GM21526 (cell line): Measurements from ENCODE around the gene RASGRF1.

ENCODE experiments used
- ATAC-seq: cut with Tn5 transposase; IDR thresholded peaks from one replicate; pipeline ENCODE4 v1.9.1; 2021; ENCODE audit warnings: moderate library complexity; ENCODE audit not compliant: unreplicated experiment, low FRiP score

The RASGRF1 gene

DNA sequence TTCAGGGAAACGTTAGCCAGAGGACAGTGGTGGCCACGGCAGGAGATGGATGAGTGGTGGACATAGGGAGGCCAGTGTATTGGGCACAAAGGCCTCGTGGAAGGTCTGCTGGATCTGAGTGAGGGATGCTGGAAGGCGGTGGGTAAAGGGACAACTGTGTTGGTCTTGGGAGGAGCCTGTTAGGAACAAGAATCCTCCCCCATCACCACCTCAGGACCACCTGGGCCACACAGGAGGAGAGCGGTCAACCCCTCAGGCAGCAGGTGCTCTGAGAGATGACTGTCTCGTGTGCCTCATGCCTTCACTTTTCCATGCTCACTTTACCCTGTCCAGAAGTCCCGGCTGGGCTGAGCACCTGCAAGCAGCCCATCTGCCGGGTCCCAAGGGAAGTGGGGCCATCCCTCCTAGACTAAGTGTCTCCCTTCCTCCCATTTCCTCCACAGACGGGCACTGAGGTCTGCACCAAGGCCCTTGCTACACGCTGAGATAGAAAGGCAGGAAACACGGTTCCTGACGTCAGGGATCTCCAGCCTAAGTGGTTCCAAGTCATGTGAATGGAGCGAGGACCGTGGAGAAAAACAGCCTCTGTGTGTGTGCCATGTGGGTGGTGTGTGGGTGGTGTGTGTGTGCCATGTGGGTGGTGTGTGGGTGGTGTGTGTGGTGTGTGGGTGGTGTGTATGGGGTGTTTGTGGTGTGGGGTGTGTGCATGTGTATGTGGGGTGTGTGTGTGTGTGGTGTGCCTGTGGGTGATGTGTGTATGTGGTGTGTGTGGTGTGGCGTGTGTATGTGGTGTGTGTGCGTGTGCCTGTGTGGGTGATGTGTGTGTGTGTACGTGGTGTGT lies 97.9 kb downstream of the RASGRF1 start:
- ATAC-seq = no peak

DNA sequence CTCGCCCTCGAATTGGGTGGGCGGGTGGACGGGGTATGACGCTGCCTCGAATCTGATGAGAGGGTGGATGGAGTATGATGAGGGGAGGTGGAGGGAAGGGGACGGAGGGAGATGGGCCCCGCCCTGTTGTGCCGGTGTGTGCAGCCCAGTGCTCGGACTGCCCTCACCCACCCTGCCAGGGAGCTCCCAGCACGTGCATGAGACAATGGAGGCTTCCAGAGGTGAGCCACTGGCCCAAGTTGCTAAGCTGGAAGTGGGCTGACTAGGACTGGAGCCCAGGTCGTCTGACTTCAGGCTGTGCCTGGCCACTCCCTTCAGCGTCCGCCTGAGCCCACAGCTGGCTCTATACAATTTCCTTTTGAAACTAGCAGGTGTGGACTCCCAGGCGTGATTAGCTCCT lies 98.7 kb downstream of the RASGRF1 start:
- ATAC-seq = no peak

DNA sequence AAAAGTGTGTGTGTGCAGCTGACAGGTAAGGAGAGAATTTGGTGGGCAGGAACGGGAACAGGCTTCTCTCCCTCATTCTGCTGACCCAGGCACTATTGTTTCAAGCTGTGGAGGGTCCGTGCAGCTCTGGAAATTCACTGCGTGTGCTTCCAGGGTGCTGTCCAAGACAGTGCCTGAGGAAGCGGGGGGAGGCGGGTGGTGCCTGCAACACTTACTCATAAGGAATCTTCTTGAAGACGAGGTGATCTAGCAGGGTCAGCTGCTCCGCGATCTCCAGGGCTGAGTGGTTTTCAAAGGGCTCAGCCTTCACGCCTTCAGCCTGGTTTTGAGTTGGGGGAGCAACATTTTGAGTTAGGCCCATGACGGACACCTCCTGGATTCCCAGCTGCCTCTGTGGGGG lies 99.1 kb downstream of the RASGRF1 start:
- ATAC-seq = no peak

DNA sequence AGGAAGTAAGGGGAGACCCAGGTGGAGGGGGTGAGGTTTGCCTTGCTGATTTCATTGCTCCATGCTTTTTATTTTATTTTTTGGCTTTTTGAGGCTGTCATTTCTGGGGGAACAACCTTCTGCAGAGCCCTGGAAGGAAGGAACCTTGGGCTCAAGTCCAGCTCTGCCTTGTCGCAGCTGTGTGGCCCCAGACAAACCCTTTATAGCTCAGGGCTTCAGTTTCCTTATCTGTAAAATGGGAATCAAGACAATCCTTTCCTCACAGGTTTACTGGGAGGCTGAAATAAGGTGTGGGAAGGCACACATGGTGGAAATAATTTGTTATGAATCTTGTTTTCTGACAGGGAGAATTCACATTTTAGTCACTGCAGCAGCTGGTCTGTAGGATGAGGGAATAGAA lies 100.3 kb downstream of the RASGRF1 start:
- ATAC-seq = no peak

DNA sequence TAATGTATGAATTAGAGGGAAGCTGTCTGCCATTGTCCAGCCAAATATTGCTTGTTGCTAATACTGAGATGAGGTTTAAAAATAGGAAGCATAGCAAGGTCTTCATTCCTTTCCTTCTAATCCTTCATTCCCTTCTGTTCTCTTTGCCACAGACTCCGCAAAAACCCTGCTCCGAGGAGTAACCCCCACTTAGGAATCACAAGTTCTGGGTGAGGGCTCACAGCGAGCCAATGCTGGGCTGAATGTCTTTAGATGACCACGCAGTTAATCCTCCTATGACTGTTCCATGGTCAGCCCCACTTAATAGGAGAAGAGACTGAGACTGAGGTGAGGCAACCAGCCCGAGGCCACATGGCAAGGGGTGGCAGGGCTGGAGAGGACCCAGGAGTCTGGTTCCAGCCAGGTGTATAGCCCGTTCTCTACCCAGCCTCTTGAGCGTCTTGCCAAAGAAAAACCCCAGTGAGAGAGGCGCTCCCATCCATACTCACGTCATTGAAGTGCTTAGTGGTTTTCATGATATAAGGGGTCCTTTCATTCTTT lies 100.8 kb downstream of the RASGRF1 start:
- ATAC-seq = no peak

DNA sequence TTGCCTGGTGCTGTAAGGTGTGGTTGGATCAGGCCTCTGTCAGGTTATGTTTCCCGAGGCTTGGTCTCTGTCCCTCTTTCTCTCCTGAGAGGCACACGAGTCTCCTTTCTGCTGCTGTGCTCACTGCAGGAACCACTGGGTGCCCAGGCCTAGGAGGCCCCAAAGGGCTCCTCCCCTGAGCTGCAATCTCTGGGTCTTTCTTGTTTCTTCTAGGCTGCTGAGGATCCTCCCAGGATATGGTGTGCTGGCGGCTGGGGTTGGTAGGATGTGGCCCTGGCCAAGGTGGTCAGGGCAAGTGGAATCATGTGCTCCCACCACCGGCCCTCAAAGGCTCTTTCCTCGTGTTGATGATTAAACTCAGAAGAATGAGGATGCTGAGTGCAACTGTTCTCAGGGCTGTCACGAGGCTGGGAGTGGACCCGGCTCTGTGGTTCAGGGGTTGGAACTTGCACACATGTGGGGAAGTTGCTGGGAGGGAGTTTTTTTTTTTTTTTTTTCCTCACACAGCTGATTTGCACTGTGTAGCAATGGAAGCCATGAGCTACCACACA lies 102.1 kb downstream of the RASGRF1 start:
- ATAC-seq = no peak

DNA sequence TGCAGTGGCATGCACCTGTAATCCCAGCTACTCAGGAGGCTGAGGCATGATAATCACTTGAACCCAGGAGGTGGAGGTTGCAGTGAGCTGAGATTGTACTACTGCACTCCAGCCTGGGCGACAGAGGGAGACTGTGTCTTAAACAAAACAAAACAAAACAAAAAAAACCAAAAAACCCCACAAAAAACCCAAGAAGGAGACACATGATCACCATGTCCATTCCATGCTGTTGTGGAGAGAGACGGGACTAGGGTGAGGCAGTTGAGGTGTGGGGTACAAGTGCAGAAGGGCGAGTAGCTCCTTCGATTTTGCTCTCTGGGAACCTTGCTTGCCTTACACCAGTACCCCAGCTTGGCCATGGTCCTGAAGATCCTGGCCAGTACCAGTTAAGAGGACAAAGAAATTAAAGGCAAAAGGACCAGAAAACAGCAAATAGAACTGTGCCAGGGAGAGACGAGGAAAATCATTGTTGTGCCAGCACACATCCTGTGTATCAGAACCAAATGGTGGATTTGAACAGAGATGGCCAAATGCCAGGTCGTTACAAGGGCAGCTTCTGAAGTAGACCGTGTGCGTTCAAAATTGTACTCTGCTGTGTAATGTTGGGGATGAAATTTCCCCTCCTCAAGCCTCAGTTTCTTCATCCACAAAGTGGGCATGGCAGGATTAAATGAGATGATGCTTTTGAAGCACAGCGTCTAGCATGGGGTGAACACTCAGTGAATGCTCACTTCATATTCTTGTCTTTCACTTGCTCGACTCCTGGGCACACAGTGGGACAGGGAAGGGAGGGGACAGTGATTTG lies 102.8 kb downstream of the RASGRF1 start:
- no peak for ATAC-seq

DNA sequence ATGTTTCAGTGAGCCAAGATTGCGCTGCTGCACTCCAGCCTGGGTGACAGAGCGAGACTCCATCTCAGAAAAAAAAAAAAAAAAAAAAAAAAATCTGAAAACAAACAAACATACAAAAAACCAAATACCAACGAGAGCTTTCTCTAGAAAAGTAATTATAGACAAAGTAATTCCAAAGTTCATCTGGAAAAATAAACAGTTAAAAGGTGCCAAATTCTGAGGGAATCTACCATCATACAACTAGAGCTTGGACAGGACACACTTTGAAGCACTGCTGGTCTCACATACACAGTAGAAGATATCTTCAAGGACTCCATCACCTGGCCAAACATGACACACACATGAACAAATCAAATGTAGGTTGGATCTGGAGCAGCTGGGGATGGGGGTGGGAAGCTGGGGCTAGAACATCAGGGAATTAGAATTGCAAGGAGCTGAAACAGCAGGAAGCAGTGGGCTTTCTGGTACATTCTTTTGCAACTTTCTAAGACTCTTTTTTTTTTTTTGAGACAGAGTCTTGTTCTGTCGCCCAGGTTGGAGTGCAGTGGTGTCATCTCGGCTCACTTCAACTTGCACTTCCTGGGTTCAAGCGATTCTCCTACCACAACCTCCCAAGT lies 104.6 kb downstream of the RASGRF1 start:
- no peak for ATAC-seq

DNA sequence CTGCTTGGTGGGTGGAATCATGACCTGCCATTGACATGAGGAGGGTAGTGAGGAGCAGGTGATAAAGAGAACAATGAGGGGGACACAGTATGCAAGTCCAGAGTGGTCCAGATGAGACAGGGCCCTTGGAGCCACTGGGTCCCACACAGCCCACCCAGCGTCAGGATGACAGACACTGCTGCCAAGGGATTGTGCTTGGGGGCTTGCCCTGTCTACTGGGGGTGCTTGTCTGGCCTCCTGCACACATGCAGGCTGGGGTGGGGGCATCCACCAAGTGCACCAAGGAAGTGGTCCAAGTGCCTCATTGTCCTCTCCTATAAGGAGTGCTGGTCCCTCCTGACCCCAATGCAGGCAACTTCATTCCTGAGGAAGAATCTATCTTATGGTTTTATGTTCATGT lies 106.5 kb downstream of the RASGRF1 start:
- no peak for ATAC-seq

DNA sequence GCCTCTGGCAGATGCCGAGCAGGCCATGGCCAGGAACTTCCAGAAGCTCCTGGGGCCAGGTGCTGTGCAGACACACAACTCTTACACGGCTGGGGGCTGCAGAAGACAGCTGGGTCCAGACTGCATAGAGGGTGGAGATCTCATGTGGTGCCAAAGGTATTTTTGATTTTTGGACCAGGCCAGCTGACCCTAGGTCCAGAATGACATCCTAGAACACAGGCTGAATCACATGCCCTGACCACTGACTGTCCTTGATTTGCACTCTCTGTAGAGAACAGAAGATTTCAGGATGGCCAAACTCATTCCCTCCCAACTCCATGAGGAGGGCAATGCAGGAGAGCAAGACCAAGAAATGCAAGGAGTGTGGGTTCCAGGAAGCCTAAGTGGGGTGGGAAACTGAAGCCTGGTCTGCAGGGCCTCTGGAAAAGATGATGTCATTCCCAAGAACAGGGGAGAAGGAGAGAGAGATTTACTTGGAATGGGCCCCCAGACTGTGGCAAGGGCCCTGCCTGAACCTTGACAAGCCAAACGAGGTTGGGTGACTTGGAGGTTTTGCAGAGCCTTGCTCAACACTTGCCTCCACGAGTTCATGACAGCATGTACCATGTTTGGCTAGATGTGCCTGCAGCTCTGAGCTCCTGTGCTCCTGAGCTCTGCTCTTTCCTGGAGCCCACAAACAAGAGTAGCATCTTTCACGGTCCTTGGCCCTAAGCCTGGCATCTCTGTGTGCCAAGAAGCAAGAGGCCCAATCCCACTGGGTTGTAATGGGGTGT lies 107.2 kb downstream of the RASGRF1 start:
- no peak for ATAC-seq

DNA sequence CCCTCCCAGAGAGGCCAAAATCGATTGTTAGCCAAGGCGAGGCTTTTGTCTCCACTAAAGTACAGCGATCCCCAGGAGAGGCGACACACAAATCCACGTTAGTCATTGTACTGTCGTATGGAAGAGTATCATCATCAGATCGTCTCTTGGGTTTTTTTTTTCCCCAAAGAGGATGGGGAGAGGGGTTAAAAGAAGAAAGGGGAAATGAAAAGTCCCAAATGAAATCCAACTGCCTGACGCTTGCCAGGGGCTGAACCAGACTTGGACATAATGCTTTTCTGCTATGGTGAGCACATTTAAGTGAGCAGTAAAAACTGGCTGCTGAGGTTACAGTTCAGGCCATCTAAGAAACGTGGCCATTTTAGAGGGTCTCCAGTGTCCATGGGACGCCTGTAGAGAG lies 107.8 kb downstream of the RASGRF1 start:
- no peak for ATAC-seq

DNA sequence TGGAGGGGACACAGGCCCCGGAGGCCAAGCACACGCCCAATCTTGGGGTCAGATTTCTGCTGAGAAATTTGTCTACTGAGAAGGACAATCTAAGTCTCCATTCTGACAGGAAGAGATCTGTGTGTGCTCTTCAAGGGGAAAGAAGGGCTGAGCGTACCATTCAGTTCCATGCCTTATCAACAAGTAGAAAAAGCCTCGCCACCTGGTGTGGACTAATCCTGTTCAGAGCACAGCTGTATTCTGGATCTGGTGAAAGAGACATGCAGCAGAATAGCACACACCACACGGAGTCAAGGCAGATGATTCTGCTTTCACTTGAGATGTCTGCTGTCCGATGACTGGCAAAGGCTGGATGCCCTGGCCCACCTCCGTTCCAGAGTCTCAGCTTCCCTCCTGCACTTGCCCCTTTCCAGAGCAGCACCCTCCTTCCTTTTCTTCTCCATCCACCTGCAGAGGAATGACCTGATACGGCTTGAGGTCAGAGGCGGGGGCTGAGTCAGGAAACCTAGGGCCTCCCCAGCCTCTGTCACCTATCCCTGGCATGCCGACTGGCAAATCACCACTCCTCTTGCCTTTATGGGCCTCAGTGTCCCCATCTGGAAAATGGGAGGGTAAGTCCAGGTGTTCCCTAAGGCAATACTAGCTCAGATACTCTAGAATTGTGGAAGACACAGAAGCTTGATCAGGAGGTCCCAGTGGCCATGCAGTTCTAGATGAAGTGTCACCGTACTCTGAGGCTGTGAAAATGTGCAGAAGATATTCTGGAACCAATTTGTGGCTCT lies 108.9 kb downstream of the RASGRF1 start:
- no peak for ATAC-seq

DNA sequence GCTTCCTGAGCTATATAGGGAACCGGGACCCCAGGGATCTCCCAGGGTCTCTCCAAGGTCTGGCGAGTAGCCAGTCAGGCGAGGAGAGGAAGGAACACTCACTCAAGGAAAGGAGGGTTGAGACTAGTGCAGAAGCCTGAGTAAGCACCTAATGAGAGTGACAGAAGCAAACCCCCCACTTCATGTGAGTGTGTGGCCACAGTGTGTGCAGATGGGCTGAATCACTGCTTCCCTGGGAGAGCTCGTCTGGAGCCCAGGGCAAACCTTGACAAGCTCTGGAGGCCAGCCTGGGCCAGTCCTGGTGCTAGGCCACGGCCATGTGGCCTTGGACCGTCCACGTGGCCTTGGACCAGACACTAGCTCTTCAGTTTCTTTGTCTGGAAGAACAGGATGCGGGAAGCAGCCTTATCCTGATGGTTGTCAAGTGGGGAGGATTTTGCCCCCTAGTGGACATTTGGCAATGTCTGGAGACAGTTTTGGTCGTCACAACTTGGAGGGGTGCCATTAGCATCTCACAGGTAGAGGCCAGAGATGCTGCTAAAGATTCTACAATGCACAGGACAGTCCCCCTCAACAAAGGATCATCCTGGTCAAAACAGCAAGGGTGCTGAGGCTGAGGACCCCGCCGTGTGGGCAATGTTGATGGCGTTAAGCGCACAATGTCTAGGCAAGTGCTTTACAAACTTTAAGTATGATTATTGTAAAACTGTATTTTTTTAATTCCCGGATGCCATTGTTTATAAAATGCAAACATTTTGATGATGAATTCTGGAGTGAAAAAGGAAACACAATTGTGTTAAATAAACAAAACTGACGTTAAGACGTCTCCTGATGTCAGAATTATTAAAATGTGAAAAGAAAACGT lies 110.9 kb downstream of the RASGRF1 start:
- no peak for ATAC-seq

DNA sequence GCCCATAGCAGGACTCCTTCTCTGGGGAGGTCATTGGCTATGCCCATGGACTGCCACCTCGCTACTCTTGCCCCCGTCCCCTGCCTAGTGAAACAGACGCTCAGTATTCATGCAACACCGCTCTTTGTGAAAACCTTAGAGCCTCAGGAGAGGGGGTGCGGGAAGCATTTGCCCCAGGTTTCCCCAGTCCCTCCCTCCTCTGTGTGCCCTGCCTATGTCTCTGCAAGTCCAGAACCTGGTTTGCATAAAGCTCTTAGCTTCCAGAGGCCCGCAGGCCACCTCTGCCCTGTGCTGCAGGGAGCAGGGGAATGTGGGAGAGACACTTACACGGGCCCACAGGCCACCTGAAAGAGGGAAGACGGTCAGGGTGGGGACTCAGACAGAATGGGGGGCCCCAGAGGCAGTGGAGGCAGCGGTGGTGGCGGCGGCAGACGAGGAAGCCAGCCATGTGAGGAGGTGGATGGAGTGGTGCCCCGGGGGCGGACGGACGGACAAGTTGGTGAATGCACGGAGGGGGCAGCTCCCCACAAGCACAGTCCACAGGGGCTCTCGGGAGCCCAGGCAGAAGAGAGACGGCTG lies 111.9 kb downstream of the RASGRF1 start:
- ATAC-seq = no peak

DNA sequence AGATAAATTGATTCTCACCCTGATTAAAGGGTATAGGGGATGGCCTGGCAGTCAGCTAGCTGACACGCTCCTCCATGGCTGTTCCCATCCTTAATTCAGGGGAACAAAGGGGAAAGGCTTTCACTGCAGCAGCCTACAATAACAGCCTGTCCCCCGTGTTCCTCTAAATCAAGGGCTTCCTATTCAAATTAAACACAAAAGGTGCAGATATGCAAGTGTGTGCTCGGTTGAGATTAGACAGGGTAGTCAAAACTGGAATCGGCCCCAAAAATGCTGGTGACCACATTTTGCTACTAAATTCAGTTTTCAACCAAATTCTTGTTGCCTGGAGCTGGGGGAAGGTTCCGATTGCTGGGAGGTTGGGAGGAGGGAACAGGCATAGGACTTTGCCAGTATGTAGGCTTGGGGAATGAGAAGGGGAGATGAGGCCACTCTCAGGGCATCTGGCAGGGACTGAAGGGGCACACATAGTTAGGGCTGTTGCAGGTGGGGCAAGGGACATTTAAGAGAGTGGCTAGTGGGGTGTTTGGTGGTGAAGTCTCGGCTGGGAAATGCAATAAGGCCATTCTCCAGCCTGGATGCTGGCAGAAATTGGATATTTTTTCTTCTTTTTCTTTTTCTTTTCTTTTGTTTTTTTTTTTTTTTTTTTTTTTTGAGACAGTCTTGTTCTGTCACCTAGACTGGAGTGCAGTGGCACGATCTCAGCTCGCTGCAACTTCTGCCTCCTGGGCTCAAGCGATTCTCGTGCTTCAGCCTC lies 112.8 kb downstream of the RASGRF1 start:
- ATAC-seq = peak; percentile 23

DNA sequence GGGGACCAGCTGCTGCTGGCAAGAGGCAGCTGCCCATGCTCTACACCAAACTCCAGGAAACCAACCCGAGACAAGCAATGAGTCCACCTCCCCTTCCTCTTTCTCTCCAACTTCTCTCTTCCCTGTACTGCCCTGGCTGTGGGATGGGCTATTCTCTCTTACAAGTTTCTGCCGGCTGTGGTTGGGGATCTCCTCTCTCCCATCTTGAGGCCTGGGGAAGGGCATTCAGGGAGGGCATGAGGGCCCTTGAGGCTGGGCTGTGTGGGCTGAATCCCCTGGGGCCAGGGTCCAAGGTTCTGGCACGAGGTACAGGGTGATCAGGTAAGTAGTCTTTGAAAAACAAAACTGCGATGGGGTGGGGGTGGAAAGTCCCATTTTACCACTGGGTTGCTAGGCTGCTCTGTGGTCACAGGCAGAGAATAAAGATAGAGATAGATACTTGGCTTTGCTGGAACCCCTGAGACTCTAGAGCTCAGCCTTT lies 113.4 kb downstream of the RASGRF1 start:
- peak; percentile 59 for ATAC-seq

DNA sequence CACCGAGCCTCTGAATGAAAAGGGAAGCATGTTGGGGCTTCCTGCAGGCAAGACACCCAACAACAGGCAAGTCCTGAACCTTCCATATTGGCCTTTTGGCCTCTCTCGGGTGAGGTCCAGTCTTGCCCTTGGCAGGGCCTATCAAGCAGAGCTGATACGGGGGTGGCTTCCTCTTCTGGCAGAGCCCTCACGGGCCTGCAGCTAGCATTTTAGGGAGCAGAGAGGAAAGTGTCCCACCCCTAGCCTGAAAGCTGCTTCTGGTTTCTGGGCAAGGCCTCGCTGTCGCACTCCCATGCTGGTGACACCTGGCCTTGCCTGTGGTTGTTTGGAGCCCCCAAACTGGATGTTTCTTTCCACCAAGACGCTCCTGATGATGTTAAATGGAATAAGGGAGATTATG lies 113.9 kb downstream of the RASGRF1 start:
- no peak for ATAC-seq
